SK-N-MC (cell line): ENCODE results near the gene MRPS10.

Experiments used
- EZH2 ChIP-seq: fragments of 200-600 bp; sonication (generic); IDR thresholded peaks from one replicate; pipeline ENCODE4 v1.6.1; 2017; ENCODE audit warnings: antibody characterized with exemption
- FOXP2 ChIP-seq: optimal IDR thresholded peaks from 2 replicates; pipeline ENCODE3; 2011; ENCODE audit warnings: mild to moderate bottlenecking, moderate library complexity; ENCODE audit not compliant: insufficient read depth; ENCODE audit errors: extremely low read length, control extremely low read depth
- POLR2AphosphoS5 ChIP-seq: IDR thresholded peaks from 2 replicates; pipeline ENCODE4 v1.6.1; 2012; ENCODE audit warnings: mild to moderate bottlenecking, low read depth, low read length, borderline replicate concordance

DNA sequence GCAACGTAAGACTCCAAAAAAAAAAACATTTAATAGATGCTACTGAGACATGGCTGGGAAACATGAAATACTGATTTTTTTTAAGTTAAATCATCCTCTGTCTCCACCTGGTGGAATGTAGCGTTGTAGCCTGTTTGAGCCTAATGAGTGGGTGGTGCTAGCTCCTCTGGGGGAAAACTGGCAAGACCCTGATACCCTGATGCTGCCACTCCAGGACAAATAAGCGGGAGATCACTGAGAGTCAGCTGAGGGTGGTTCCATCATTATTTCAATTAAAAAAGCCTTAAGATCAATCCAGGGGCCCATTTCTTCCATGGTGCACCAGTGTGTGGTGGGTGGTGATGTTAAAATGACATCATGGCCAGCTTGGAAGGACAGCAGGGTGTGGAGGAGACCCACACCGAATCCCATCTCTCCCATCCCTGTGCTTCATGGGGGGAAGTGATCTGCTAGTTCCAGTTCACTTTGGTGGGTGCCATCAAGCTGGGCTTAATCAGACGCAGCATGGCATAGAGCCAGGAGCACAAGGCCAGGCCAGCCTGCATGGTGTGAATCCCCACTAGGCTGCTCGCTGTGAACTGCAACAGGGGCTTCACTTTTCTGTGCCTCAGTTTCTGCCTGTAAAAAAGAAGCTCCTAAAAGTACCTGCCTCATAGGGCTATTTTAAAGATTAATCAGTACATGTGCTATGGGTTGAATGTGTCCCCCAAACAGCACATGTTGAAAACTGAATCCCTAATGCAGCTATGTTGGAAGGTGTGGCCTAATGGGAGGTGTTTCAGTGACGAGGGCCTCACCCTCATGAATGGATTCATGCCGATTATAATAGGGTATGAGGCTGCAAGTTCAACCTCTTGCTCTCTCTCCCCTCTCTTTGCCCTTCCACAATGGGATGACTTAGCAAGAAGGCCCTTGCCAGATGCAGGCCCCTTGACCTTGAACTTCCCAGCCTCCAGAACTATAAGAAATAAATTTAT lies 13.0 kb upstream of the MRPS10 start:
- TF ChIP-seq POLR2AphosphoS5 (no peak), EZH2 (no peak), FOXP2 (no peak)
